DND-41 (cell line): Measurements from ENCODE around the gene FSCB.

Experiments used
- EZH2 ChIP-seq: IDR thresholded peaks from 3 replicates; pipeline ENCODE4 v1.6.1; 2012; ENCODE audit warnings: borderline replicate concordance, low read depth, mild to moderate bottlenecking, moderate library complexity, low read length, inconsistent platforms; ENCODE audit not compliant: severe bottlenecking
- TF ChIP-seq, protein P1 (sequence below): IDR thresholded peaks from 2 replicates; pipeline ENCODE4 v1.5.1; 2012; ENCODE audit warnings: borderline replicate concordance, low read length, moderate library complexity, mild to moderate bottlenecking; ENCODE audit not compliant: poor library complexity, severe bottlenecking; ENCODE audit errors: extremely low read depth

DNA sequence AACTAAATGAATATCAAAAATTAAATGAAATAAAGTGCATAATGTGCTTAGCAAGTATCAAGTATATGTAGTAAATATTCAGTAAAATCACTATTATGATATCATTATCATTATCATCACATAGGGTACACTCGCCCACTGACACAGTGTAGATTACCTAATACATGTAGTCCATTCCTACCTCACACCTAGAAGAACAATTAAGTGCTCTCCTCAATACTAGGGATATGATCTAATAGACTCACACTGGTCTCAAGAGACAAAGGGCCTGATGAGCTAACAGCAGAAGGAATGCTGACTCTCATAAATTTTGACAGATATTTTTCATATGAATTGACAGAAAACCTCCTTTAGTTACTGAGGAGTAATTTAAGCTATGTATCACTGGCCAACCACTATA, 29.1 kb downstream of the FSCB start:
- TF ChIP-seq, protein P1, sequence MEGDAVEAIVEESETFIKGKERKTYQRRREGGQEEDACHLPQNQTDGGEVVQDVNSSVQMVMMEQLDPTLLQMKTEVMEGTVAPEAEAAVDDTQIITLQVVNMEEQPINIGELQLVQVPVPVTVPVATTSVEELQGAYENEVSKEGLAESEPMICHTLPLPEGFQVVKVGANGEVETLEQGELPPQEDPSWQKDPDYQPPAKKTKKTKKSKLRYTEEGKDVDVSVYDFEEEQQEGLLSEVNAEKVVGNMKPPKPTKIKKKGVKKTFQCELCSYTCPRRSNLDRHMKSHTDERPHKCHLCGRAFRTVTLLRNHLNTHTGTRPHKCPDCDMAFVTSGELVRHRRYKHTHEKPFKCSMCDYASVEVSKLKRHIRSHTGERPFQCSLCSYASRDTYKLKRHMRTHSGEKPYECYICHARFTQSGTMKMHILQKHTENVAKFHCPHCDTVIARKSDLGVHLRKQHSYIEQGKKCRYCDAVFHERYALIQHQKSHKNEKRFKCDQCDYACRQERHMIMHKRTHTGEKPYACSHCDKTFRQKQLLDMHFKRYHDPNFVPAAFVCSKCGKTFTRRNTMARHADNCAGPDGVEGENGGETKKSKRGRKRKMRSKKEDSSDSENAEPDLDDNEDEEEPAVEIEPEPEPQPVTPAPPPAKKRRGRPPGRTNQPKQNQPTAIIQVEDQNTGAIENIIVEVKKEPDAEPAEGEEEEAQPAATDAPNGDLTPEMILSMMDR: no peak
- no peak for TF ChIP-seq EZH2
